HEK293T (cell line): ENCODE data around the gene SNX24.

Source experiments
- CTCF ChIA-PET: fragments of 350-600 bp; formaldehyde crosslinking; extraction: SDS; loops from one replicate; lab custom pipeline; 2021; ENCODE audit warnings: antibody characterized with exemption, inconsistent platforms; lab: Yijun Ruan, JAX
- POLR2A ChIA-PET: fragments of 350-600 bp; formaldehyde crosslinking; extraction: SDS; loops from one replicate; lab custom pipeline; 2020; ENCODE audit warnings: antibody characterized with exemption, inconsistent platforms; lab: Yijun Ruan, JAX
- DNase-seq: peaks from one replicate; pipeline ENCODE4 v3.0.0; 2012; ENCODE audit warnings: mixed read lengths; ENCODE audit errors: extremely low spot score
- ARNT ChIP-seq: fragments of 450-650 bp; IDR thresholded peaks from 2 replicates; pipeline ENCODE4 v1.6.1; 2017; ENCODE audit warnings: mild to moderate bottlenecking
- BHLHE40 ChIP-seq: fragments of 450-650 bp; IDR thresholded peaks from 2 replicates; pipeline ENCODE4 v1.6.1; 2016; ENCODE audit warnings: mild to moderate bottlenecking, moderate library complexity, borderline replicate concordance
- CTBP1 ChIP-seq: fragments of 450-650 bp; IDR thresholded peaks from 2 replicates; pipeline ENCODE4 v1.6.1; 2016; ENCODE audit warnings: borderline replicate concordance
- ELF4 ChIP-seq: fragments of 450-650 bp; IDR thresholded peaks from 2 replicates; pipeline ENCODE4 v1.6.1; 2017; ENCODE audit warnings: antibody characterized with exemption
- FOXA1 ChIP-seq: fragments of 450-650 bp; IDR thresholded peaks from 2 replicates; pipeline ENCODE4 v1.6.1; 2016; ENCODE audit warnings: mild to moderate bottlenecking
- FOXK2 ChIP-seq: fragments of 450-650 bp; IDR thresholded peaks from 2 replicates; pipeline ENCODE4 v1.6.1; 2016; ENCODE audit warnings: mild to moderate bottlenecking
- FOXM1 ChIP-seq: fragments of 450-650 bp; IDR thresholded peaks from 2 replicates; pipeline ENCODE4 v1.6.1; 2017; ENCODE audit warnings: mild to moderate bottlenecking, borderline replicate concordance
- HDGF ChIP-seq: fragments of 450-650 bp; IDR thresholded peaks from 2 replicates; pipeline ENCODE4 v1.6.1; 2017; ENCODE audit warnings: antibody characterized with exemption, borderline replicate concordance
- L3MBTL2 ChIP-seq: fragments of 450-650 bp; conservative IDR thresholded peaks from 2 replicates; pipeline ENCODE4 v1.6.1; 2016; ENCODE audit warnings: mild to moderate bottlenecking
- LEF1 ChIP-seq: fragments of 450-650 bp; IDR thresholded peaks from 2 replicates; pipeline ENCODE4 v1.6.1; 2017; ENCODE audit warnings: mild to moderate bottlenecking, borderline replicate concordance
- NFRKB ChIP-seq: fragments of 450-650 bp; IDR thresholded peaks from 2 replicates; pipeline ENCODE4 v1.6.1; 2016; ENCODE audit warnings: mild to moderate bottlenecking, moderate library complexity
- SP1 ChIP-seq: fragments of 450-650 bp; IDR thresholded peaks from 2 replicates; pipeline ENCODE4 v1.6.1; 2017
- SUZ12 ChIP-seq: fragments of 450-650 bp; IDR thresholded peaks from 2 replicates; pipeline ENCODE4 v1.6.1; 2016; ENCODE audit warnings: mild to moderate bottlenecking
- TARDBP ChIP-seq: fragments of 450-650 bp; IDR thresholded peaks from 2 replicates; pipeline ENCODE4 v1.6.1; 2016
- ZNF384 ChIP-seq: fragments of 450-650 bp; IDR thresholded peaks from 2 replicates; pipeline ENCODE4 v1.6.1; 2016
- TF ChIP-seq, protein P1 (sequence below): fragments of 450-650 bp; IDR thresholded peaks from 2 replicates; pipeline ENCODE4 v1.6.1; 2016

SNX24 gene

GRCh38 chr5:122831984-122832383 is 13.4 kb upstream of the SNX24 start:
- DNase-seq: no peak
- ChIA-PET CTCF (no interaction called here), POLR2A (no interaction called here)
- no peak for TF ChIP-seq LEF1
- no peak for TF ChIP-seq BHLHE40
- TF ChIP-seq NFRKB: no peak
- no peak for TF ChIP-seq SP1
- TF ChIP-seq FOXA1: no peak
- no peak for TF ChIP-seq L3MBTL2
- TF ChIP-seq FOXK2: no peak
- TF ChIP-seq, protein P1, sequence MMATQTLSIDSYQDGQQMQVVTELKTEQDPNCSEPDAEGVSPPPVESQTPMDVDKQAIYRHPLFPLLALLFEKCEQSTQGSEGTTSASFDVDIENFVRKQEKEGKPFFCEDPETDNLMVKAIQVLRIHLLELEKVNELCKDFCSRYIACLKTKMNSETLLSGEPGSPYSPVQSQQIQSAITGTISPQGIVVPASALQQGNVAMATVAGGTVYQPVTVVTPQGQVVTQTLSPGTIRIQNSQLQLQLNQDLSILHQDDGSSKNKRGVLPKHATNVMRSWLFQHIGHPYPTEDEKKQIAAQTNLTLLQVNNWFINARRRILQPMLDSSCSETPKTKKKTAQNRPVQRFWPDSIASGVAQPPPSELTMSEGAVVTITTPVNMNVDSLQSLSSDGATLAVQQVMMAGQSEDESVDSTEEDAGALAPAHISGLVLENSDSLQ: no peak
- TF ChIP-seq TARDBP: no peak
- no peak for TF ChIP-seq SUZ12
- TF ChIP-seq CTBP1: no peak

- CTCF ChIA-PET: no interaction called here
- POLR2A ChIA-PET: no interaction called here
- TF ChIP-seq CTBP1: no peak
- no peak for TF ChIP-seq FOXM1
- no peak for TF ChIP-seq ELF4
- TF ChIP-seq FOXK2: no peak
- TF ChIP-seq LEF1: no peak
- TF ChIP-seq ZNF384: no peak
- TF ChIP-seq BHLHE40: no peak
- no peak for TF ChIP-seq HDGF
- no peak for TF ChIP-seq NFRKB
- TF ChIP-seq TARDBP: no peak
- no peak for TF ChIP-seq SP1
- no peak for TF ChIP-seq SUZ12
- TF ChIP-seq, protein P1: no peak
- TF ChIP-seq FOXA1: no peak
- no peak for TF ChIP-seq ARNT
- TF ChIP-seq L3MBTL2: no peak
- no peak for DNase-seq
Measured at GRCh38 chr5:122835681-122836080, 9.7 kb upstream of the SNX24 start.

DNA sequence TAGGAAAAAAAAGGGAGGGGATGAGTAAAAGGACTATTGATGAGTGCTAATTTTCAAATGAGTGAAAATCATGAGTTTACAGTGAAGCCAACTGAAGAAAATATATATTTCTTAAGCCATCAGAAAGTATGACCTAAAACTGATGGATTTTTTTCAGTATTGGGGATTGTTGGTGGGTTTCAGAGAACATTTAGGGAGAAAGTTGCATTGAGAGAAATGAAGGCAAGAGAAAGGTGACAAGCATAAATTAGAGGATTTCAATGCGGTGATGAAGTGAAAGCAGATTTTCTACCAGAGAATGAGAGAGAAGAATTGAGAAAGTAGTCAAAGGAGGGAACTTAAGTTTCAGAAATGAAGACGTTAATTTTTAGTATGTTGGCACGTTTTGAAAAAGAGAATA is 8.5 kb upstream of the SNX24 start:
- no peak for DNase-seq
- ChIA-PET CTCF (no interaction called here), POLR2A (no interaction called here)
- TF ChIP-seq HDGF (no peak), FOXK2 (no peak), BHLHE40 (no peak), LEF1 (no peak), ZNF384 (no peak), CTBP1 (no peak)
- TF ChIP-seq, protein P1: no peak

- no peak for DNase-seq
- CTCF ChIA-PET: no interaction called here
- TF ChIP-seq FOXK2 (no peak), ELF4 (no peak), L3MBTL2 (no peak), HDGF (no peak), ARNT (no peak), SP1 (no peak), NFRKB (no peak), LEF1 (no peak)
- POLR2A ChIA-PET: no interaction called here
Measured at GRCh38 chr5:122839731-122840130, 5.7 kb upstream of the SNX24 start.

DNA sequence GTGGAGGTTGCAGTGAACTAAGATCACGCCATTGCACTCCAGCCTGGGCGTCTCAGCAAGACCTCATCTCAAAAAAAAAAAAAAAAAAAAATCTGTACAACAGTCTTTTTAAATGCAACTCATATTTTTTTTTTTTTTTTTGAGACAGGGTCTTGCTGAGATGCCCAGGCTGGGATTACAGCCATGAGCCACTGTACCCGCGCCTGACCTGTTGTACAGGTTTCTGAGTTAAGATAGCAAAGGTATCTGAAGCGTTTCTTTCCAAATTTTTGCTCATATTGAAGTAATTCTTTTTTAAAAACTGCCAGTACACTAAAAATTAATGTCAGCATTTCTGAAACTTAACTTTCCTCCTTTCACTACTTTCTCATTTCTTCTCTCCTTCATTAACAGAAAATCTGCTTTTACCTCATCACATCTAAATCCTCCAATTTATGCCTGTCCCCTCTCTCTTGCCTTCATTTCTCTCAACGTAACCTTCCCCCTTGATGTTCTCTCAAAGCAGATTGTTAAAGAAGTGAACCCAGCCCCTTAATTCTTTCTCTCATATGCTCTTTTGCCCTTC is 3.3 kb upstream of the SNX24 start:
- POLR2A ChIA-PET: no interaction called here
- CTCF ChIA-PET: no interaction called here
- TF ChIP-seq LEF1 (no peak), SUZ12 (no peak), L3MBTL2 (no peak), FOXK2 (no peak), NFRKB (no peak), CTBP1 (no peak), FOXM1 (no peak), BHLHE40 (no peak)
- TF ChIP-seq, protein P1: no peak
- DNase-seq: no peak

- ChIA-PET CTCF (interaction anchor here (0.6 kb wide), 1 partner anchor 72 kb away, joined by 3 read pairs; no protein-coding TSS in a partner anchor), POLR2A (interaction anchor here (1.1 to 1.8 kb wide), 3 partner anchors 18 to 191 kb away, joined by 3 to 9 read pairs (median 9); partner anchors contain the start of gene SNX2)
- TF ChIP-seq BHLHE40 (no peak), ZNF384 (no peak), FOXK2 (no peak), ELF4 (no peak), CTBP1 (no peak), FOXA1 (no peak), FOXM1 (no peak), TARDBP (no peak), SP1 (no peak), LEF1 (no peak), NFRKB (no peak), L3MBTL2 (no peak), ARNT (no peak), SUZ12 (no peak), HDGF (no peak)
- TF ChIP-seq, protein P1: no peak
- no peak for DNase-seq
Measured at GRCh38 chr5:122844136-122844909, 1.1 kb upstream of the SNX24 start.
